ENCODE data around the gene SLC5A5. TPM values are rescaled to one million over a fixed set of nuclear protein-coding genes. Genes with fewer than 3 reads are reported as not detected.

SLC5A5 gene
- total RNA-seq, result not detected

DNA sequence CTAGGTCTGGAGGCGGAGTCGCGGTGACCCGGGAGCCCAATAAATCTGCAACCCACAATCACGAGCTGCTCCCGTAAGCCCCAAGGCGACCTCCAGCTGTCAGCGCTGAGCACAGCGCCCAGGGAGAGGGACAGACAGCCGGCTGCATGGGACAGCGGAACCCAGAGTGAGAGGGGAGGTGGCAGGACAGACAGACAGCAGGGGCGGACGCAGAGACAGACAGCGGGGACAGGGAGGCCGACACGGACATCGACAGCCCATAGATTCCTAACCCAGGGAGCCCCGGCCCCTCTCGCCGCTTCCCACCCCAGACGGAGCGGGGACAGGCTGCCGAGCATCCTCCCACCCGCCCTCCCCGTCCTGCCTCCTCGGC is at the start of gene SLC5A5:
Gene SLC5A5, plus strand, starts transcription at position 68 of the 373 bp plus-strand sequence. CDS start 375 bp downstream, outside the sequence.
- Histone ChIP-seq H3K4me1 (ENCODE audit: control insufficient read depth in 3 of 3, insufficient read depth in 3 of 3, low read length in 3 of 3) (peaks cover 0 to 6% (median 0%) of the 10 kb centered on the region in 3 donors), H3K27me3 (ENCODE audit: control insufficient read depth in 3 of 3, insufficient read depth in 3 of 3, low read length in 3 of 3) (peaks cover 47 to 54% (median 54%) of the 10 kb centered on the region in 3 donors)

DNA sequence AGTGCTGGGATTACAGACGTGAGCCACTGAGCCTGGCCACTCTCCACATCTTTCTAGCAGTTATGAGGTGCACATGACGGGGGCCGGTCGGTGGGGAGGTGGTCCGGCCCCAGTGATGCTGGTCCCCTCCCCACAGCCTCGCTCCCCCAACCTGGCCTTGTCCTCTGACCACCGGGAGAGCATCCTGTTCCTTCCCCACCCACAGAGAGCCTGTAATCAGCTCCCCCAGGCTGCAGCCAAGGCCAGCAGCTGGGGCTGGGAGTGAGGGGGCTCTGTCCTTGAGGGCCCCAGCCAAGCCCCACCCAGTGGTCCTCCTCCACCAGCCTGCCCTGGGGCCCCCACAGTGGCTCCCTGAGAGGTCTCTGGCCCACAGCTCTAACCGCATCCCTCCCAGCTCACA is 47.4 kb upstream of the SLC5A5 start:
- no peaks in the 10 kb centered on the region for H3K4me1 ChIP-seq (ENCODE audit: control insufficient read depth in 3 of 3, insufficient read depth in 3 of 3, low read length in 3 of 3)
- H3K36me3 ChIP-seq (ENCODE audit: control insufficient read depth in 3 of 3, insufficient read depth in 3 of 3, low read length in 3 of 3), result no peaks in the 10 kb centered on the region
- no peak overlapping the region for H3K27ac ChIP-seq (ENCODE audit: low read depth, low read length)
- no peak overlapping the region for H3K9ac ChIP-seq (ENCODE audit: low read depth in 1 of 3, low read length in 3 of 3)
- no peak overlapping the region for H3K4me3 ChIP-seq (ENCODE audit: low read length in 3 of 3)
- H3K27me3 ChIP-seq (ENCODE audit: control insufficient read depth in 3 of 3, insufficient read depth in 3 of 3, low read length in 3 of 3), result peaks cover 11 to 18% (median 11%) of the 10 kb centered on the region in 3 donors
- no peaks in the 10 kb centered on the region for H3K9me3 ChIP-seq (ENCODE audit: control insufficient read depth in 3 of 3, low read length in 3 of 3)

More for the DNA sequence above, at the start of gene SLC5A5:
- Histone ChIP-seq H3K36me3 (ENCODE audit: control insufficient read depth in 3 of 3, insufficient read depth in 3 of 3, low read length in 3 of 3) (no peaks in the 10 kb centered on the region), H3K9ac (ENCODE audit: low read depth in 1 of 3, low read length in 3 of 3) (no peak within 1 kb of the TSS), H3K4me3 (ENCODE audit: low read length in 3 of 3) (no peak within 1 kb of the TSS), H3K27ac (ENCODE audit: low read depth, low read length) (no peak within 1 kb of the TSS), H3K9me3 (ENCODE audit: control insufficient read depth in 3 of 3, low read length in 3 of 3) (no peaks in the 10 kb centered on the region)

DNA sequence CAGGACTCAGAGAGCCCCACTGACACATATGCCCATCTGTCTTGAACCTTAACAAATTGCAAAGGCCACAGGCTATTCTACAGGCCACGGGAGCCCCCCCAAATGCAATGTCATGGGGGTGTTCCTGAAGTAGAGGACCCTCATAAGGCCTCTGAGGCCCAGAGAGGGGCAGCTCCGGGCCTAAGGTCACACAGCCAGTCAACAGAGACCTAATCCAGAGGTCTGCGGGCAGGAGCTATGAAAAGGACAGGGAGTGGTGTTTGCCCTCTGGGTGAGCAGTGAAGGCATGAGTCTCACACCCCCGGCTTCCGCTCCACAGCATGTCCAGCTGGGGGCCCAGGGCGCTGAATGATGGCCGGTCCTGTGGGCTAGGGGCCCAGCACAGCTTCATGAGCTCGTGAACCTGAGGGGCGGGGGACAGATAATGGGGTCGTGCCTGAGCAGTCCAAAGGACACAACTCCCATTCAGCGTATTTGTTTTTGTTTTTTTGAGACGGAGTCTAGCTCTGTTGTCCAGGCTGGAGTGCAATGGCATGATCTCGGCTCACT is 45.2 kb upstream of the SLC5A5 start:
- H3K27ac ChIP-seq (ENCODE audit: low read depth, low read length), result no peak overlapping the region
- peaks cover 19 to 30% (median 20%) of the 10 kb centered on the region in 3 donors for H3K27me3 ChIP-seq (ENCODE audit: control insufficient read depth in 3 of 3, insufficient read depth in 3 of 3, low read length in 3 of 3)
- H3K4me1 ChIP-seq (ENCODE audit: control insufficient read depth in 3 of 3, insufficient read depth in 3 of 3, low read length in 3 of 3), result peaks cover 0 to 3% (median 0%) of the 10 kb centered on the region in 3 donors
- H3K9me3 ChIP-seq (ENCODE audit: control insufficient read depth in 3 of 3, low read length in 3 of 3), result no peaks in the 10 kb centered on the region
- H3K9ac ChIP-seq (ENCODE audit: low read depth in 1 of 3, low read length in 3 of 3), result no peak overlapping the region
- H3K36me3 ChIP-seq (ENCODE audit: control insufficient read depth in 3 of 3, insufficient read depth in 3 of 3, low read length in 3 of 3), result no peaks in the 10 kb centered on the region
- no peak overlapping the region for H3K4me3 ChIP-seq (ENCODE audit: low read length in 3 of 3)

DNA sequence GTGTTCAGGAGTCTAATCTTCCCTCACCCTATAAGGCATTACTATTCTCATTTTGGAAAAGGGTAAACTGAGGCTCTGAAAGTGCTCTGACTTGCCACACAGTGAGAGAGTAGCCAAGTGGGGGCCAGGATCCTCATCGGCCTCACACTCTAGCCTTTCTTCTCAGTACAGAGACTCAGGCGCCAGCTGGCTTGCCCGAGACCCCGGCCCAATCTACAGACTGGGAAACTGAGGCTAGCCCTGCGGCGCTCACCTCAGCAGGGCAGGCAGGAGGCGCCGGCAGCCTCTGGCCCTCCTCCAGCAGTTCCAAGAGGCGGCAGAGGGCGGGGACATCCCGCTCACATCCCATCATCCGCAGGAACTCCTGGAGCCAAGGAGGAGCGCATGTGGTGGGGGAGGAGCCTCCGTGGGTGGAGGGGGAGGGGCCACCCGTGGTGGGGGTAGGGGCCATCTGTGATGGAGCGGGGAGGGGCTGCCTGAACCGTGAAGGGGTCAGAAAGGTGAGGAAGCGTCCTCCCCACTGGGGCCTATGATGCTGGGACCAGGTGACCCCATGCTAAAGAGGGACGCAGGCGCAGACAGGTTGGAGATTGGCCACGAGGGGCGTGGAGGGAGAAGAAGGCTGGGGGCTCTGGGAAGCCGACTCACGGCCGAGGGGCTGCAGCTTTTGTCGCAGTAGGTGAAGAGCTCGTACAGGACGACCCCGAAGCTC is 41.7 kb upstream of the SLC5A5 start:
- peaks cover 26 to 40% (median 38%) of the 10 kb centered on the region in 3 donors for H3K27me3 ChIP-seq (ENCODE audit: control insufficient read depth in 3 of 3, insufficient read depth in 3 of 3, low read length in 3 of 3)
- peak overlapping the region in 1 of 3 donors; percentile 31 for H3K4me3 ChIP-seq (ENCODE audit: low read length in 3 of 3)

DNA sequence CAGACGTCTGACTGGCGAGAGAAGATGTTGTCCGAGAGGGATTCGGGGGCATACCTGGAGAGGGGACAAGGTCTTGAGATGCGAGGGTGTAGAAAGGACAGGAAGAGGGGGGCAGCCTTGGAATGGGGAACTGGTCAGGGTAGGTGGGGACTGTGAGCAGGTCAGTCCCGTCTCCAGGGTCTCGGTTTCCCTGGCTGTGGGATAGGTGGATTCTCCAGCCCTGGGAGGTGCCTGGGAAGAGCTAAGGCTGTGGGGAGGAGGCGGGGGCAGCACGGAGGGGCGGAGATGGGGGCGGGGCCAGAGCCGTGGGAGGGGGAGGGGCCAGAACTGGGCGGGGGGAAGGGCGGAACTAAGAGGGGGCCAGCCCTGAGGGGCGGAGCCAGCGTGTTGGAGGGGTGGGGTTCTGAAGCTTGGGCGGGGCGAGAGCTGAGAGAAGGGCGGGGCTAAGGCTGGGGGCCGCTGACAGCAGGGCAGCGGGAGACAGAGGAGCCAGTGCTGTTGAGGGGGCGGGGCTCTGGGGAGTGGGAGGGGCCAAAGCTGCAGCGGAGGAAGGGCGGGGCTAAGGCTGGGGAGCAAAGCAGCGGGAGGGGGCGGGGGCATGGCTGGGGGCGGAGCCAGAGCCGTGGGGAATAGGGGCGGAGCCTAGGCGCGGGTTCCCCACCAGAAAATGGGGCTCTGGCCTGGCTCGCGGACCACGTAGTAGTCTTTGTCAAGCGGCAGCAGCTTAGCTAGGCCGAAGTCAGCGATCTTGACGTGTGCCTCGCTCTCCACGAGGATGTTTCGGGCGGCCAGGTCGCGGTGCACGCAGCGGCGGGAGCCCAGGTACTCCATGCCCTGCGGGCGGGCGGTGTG is 41.0 kb upstream of the SLC5A5 start:
- no peak overlapping the region for H3K9ac ChIP-seq (ENCODE audit: low read depth in 1 of 3, low read length in 3 of 3)
- H3K4me1 ChIP-seq (ENCODE audit: control insufficient read depth in 3 of 3, insufficient read depth in 3 of 3, low read length in 3 of 3), result peaks cover 0 to 3% (median 0%) of the 10 kb centered on the region in 3 donors
- H3K9me3 ChIP-seq (ENCODE audit: control insufficient read depth in 3 of 3, low read length in 3 of 3), result no peaks in the 10 kb centered on the region
- no peak overlapping the region for H3K27ac ChIP-seq (ENCODE audit: low read depth, low read length)
- peak overlapping the region in 1 of 3 donors; percentile 31 for H3K4me3 ChIP-seq (ENCODE audit: low read length in 3 of 3)
- H3K27me3 ChIP-seq (ENCODE audit: control insufficient read depth in 3 of 3, insufficient read depth in 3 of 3, low read length in 3 of 3), result peaks cover 31 to 48% (median 41%) of the 10 kb centered on the region in 3 donors
- peaks cover 0 to 2% (median 0%) of the 10 kb centered on the region in 3 donors for H3K36me3 ChIP-seq (ENCODE audit: control insufficient read depth in 3 of 3, insufficient read depth in 3 of 3, low read length in 3 of 3)

More for the DNA sequence above, 41.7 kb upstream of the SLC5A5 start:
- no peaks in the 10 kb centered on the region for H3K9me3 ChIP-seq (ENCODE audit: control insufficient read depth in 3 of 3, low read length in 3 of 3)
- no peak overlapping the region for H3K9ac ChIP-seq (ENCODE audit: low read depth in 1 of 3, low read length in 3 of 3)
- peaks cover 0 to 2% (median 0%) of the 10 kb centered on the region in 3 donors for H3K36me3 ChIP-seq (ENCODE audit: control insufficient read depth in 3 of 3, insufficient read depth in 3 of 3, low read length in 3 of 3)
- peaks cover 0 to 3% (median 0%) of the 10 kb centered on the region in 3 donors for H3K4me1 ChIP-seq (ENCODE audit: control insufficient read depth in 3 of 3, insufficient read depth in 3 of 3, low read length in 3 of 3)
- H3K27ac ChIP-seq (ENCODE audit: low read depth, low read length), result no peak overlapping the region

DNA sequence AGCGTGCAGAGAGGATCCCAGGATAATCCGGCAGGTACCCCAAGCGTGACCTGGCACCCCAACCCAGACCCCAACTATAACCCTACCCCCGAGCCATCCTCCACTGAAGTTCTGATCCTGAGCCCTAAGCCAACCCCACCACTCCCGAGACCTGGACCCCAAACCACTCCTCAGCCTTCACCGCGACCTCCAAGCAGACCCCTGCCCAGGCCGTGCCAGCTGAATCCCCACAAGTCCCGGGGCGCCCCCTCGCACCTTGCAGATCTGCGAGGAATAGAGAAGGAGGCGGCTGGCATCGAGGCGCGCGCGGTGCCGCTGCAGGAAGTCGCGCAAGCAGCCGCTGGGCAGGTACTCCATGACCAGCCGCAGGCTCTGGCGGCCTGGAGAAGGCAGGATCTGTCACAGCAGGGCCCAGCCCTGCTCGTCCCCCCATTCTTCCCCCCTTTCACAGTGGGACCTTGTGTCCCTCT is 40.3 kb upstream of the SLC5A5 start:
- H3K9me3 ChIP-seq (ENCODE audit: control insufficient read depth in 3 of 3, low read length in 3 of 3), result no peaks in the 10 kb centered on the region
- peaks cover 0 to 2% (median 0%) of the 10 kb centered on the region in 3 donors for H3K36me3 ChIP-seq (ENCODE audit: control insufficient read depth in 3 of 3, insufficient read depth in 3 of 3, low read length in 3 of 3)

DNA sequence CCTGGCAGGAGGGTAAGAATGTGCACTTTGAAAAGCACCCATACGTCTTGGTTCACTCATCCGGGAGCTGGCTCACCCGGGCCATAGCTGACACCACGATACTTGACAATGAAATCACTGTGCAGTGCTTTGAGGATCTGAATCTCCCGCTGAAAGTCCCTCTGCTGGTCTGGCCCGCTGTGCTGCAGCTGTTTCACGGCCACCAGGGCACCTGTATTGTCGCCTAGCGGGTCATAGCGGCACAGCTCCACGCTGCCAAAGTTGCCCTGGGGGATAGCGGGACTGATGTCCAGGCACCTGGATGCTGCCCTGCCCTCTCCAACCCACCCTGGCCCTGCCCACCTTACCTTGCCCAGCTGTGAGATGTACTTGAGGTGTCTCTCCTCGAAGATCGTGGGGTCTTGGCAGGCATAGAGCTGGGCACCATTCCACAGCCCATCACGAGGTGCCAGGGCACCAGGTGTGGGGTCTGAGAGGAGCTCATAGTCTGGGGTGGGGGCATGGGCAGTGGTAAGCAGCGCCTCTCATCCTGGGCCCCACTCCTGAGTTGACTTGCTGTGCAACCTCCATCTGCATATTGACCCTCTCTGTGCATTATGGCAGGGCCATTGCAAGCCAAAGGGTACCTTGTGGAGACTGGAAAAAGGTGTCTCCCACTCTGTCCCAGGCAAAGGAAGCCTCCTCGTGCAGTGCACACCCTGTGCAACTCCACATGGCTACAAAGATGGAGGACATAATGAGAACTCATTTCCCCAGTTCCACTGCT is 39.1 kb upstream of the SLC5A5 start:
- Histone ChIP-seq H3K36me3 (ENCODE audit: control insufficient read depth in 3 of 3, insufficient read depth in 3 of 3, low read length in 3 of 3) (peaks cover 0 to 2% (median 0%) of the 10 kb centered on the region in 3 donors), H3K9ac (ENCODE audit: low read depth in 1 of 3, low read length in 3 of 3) (no peak overlapping the region), H3K4me1 (ENCODE audit: control insufficient read depth in 3 of 3, insufficient read depth in 3 of 3, low read length in 3 of 3) (peaks cover 0 to 3% (median 0%) of the 10 kb centered on the region in 3 donors), H3K9me3 (ENCODE audit: control insufficient read depth in 3 of 3, low read length in 3 of 3) (no peaks in the 10 kb centered on the region), H3K4me3 (ENCODE audit: low read length in 3 of 3) (no peak overlapping the region), H3K27me3 (ENCODE audit: control insufficient read depth in 3 of 3, insufficient read depth in 3 of 3, low read length in 3 of 3) (peaks cover 35 to 43% (median 40%) of the 10 kb centered on the region in 3 donors), H3K27ac (ENCODE audit: low read depth, low read length) (no peak overlapping the region)

More for the DNA sequence above, 40.3 kb upstream of the SLC5A5 start:
- no peak overlapping the region for H3K4me3 ChIP-seq (ENCODE audit: low read length in 3 of 3)
- H3K27ac ChIP-seq (ENCODE audit: low read depth, low read length), result no peak overlapping the region
- peaks cover 32 to 46% (median 43%) of the 10 kb centered on the region in 3 donors for H3K27me3 ChIP-seq (ENCODE audit: control insufficient read depth in 3 of 3, insufficient read depth in 3 of 3, low read length in 3 of 3)
- H3K4me1 ChIP-seq (ENCODE audit: control insufficient read depth in 3 of 3, insufficient read depth in 3 of 3, low read length in 3 of 3), result peaks cover 0 to 3% (median 0%) of the 10 kb centered on the region in 3 donors
- no peak overlapping the region for H3K9ac ChIP-seq (ENCODE audit: low read depth in 1 of 3, low read length in 3 of 3)

DNA sequence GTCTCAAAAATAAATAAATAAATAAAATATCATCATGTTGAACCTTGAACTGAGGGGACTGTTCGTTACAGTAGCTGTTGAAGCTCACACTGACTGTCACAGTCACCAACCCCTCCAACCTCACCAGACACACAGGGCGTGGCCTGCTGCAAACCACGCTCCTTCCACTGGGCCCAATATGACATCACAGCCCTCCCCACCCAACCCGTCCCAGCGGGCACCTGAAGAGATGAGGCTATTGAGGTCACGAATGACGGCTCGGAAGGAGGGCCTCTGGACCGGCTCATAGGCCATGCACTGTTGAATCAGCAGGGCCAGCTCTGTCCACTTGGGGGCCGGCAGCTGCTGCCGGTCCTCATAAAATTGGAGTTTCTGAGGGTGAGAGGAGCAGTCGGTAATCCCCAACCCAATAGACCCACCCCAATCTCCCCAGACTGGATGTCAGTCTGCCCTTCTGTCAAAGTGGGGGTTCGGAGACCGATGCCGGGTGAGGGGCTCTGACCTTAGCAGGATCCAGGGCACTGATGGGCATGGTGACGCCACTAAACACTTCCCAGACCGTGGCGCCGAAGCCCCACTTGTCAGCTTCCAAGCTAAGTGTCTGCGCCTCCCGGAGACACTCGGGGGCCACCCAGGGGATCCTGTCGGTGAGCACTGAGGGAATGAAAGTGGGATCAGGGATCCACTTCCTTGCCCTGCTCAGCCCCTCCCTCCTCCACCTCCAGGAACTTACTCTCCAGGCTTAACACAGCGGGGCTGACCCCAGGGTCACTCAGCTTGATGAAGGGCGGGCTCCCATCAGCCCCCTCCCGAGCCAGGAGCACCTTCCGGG is 37.2 kb upstream of the SLC5A5 start:
- H3K27me3 ChIP-seq (ENCODE audit: control insufficient read depth in 3 of 3, insufficient read depth in 3 of 3, low read length in 3 of 3), result peaks cover 38 to 50% (median 40%) of the 10 kb centered on the region in 3 donors
- no peaks in the 10 kb centered on the region for H3K9me3 ChIP-seq (ENCODE audit: control insufficient read depth in 3 of 3, low read length in 3 of 3)
- peaks cover 0 to 3% (median 0%) of the 10 kb centered on the region in 3 donors for H3K4me1 ChIP-seq (ENCODE audit: control insufficient read depth in 3 of 3, insufficient read depth in 3 of 3, low read length in 3 of 3)
- no peak overlapping the region for H3K4me3 ChIP-seq (ENCODE audit: low read length in 3 of 3)
- H3K27ac ChIP-seq (ENCODE audit: low read depth, low read length), result no peak overlapping the region
- no peak overlapping the region for H3K9ac ChIP-seq (ENCODE audit: low read depth in 1 of 3, low read length in 3 of 3)
- peaks cover 0 to 2% (median 0%) of the 10 kb centered on the region in 3 donors for H3K36me3 ChIP-seq (ENCODE audit: control insufficient read depth in 3 of 3, insufficient read depth in 3 of 3, low read length in 3 of 3)
